Fibroblast of skin of right quadriceps (primary cell): Measurements from ENCODE around the gene NRP1.
A peak's percentile ranks its signal among the peaks of the same experiment; 100 is the strongest.

ENCODE experiments used
- DNase-seq: peaks from one replicate; pipeline ENCODE4 v3.0.0-alpha.2; 2013

NRP1 gene

DNA sequence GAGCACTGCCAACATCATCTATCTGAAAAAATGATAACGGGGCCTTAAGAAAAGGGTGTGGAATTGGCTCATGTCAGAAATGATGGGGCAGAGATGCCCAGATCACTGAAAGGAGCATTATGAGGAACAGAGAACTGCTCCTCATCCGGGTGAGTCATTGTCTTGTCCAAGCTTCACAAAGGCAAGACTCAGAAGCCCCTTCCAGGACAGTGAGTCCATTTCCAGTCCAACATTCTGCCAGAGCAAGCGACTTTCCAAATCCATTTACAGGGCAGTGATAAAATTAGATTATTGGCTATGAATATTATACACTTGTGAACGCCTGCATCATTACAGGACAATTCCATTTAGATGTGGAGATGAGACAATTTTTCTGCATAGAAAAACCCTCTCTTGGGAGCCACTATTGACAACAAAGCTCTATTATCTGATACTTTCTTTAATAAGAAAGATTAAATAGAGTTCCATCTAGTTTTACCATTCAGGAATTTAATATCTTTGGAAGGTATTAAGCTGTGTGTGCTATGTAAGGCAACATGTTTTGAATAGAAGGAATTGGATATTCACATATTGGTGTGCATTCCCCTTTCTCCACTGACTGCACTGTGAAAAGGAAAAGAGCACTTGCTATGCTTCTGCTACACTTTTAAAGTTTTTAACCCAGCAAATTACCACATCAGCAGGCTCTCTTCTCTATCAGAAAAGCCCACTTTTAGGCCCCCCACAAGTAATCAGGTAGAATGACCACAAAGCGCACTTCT is 159.6 kb downstream of the NRP1 start:
- no peak for DNase-seq

- no peak for DNase-seq
Observed at GRCh38 chr10:33165911-33166310, 168.6 kb downstream of the NRP1 start.

DNA sequence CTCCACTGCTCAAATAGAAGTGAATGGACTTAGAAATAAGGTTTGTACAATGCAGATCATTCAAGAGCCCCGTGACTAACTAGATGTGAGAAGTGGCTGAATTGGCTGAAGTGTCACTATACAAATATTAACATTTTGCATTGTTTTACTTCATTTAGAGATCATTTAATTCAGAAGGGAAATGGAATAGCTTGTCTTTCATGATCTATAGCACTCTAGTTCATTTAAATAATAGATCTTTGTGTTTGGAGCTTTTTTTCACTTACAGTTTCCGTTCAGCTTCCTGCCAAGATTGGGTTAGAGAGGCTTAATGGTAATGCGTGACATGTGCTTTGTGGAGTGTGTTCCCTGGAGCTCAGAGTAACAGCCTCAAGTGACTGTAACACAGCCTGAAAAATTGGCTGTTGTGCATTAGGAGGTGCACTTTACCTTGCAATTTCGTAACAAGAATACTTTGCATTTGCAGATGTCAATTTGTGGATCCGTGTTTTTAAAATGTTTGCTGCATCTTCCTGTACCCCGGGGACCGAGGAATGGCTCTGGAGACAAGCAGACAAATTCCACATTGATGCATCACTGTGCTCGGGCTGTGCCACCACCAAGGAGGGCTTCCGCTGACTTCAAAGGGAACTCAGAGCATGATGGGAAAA is 170.3 kb downstream of the NRP1 start:
- DNase-seq = peak; percentile 64

DNA sequence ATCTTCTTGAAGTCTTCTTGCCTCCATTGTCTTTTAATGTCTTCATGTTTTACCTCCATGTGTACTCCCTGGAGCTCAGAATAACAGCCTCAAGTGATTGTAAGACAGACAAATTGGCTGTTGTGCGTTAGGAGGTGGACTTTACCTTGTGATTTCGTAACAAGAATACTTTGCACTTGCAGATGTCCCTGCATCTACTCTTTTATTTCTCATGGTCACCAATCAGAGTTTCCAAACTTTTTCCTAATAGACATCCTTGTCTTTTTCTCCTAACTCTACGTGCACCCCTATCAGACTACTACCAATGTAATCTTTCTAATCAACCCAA is 172.3 kb downstream of the NRP1 start:
- DNase-seq = no peak

DNA sequence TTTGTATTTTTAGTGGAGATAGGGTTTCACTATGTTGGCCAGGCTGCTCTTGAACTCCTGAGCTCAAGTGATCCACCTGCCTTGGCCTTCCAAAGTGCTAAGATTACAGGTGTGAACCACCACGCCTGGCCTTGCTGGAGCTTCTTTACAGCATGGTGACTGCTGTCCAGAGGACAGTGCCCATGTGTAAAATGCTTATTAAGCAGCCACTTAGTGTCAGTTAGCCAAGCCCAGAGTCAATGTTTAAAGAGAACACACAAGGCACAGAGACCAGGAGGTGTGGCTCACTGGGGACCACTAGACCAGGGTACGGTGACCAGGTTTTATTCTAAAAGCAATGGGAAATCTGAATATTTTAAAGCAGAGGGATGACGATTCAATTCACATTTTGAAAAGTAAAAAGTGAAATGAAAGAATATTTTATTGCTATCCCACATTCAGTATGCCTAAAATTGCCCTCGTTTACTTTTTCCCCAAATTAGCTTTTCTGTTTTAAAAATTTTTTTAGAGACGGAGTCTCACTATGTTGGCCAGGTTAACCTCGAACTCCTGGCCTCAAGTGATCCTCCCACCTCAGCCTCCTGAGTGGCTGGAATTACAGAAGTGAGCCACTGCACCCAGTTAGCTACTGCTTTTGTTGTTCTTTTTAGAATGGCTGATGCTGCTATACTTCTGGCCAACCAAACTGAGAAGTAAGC is 172.8 kb downstream of the NRP1 start:
- no peak for DNase-seq

DNA sequence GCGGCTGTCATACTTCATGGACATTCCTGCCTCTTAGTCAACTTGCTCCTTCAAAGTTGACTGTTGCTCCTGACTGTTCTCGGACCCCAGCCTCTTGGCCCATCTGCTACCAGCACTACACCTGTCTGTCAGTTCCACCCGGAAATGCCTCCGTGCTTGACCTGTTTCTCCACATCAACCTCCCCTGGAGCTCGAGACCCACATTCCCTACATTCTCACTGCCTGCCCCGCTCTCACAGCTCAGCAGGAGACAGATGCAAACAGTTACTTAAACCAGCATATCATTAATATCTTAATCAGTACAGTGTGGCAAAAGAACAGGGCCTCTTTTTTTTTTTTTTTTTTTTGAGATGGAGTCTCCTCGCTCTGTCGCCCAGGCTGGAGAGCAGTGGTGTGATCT is 174.3 kb downstream of the NRP1 start:
- DNase-seq = peak; percentile 49

- DNase-seq = peak; percentile 84
Observed at GRCh38 chr10:33157103-33157502, 177.4 kb downstream of the NRP1 start.

GRCh38 chr10:33155720-33156638 is 178.5 kb downstream of the NRP1 start:
- peak; percentile 80 for DNase-seq

DNA sequence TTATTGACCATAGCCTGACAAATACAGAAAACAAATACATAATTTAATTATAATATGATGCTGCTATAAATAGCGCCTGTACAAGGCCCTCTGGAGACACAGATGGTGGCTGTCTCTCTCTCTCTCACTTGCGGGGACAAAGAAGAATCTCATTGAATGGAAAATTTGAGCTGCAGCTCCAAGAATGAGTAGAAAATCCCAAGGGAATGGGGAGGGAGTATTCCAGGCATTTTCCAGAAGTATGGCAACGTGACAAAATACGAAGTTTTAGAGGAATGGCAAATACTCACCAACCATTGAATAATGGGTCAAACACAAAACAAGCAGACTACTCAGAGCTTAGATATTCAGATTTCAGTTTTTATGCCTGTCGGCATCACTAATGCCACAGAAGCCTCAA is 179.9 kb downstream of the NRP1 start:
- DNase-seq = peak; percentile 94

GRCh38 chr10:33153968-33154327 is 180.5 kb downstream of the NRP1 start:
- no peak for DNase-seq

- DNase-seq = no peak
Observed at GRCh38 chr10:33153251-33153967, 181.1 kb downstream of the NRP1 start.

DNA sequence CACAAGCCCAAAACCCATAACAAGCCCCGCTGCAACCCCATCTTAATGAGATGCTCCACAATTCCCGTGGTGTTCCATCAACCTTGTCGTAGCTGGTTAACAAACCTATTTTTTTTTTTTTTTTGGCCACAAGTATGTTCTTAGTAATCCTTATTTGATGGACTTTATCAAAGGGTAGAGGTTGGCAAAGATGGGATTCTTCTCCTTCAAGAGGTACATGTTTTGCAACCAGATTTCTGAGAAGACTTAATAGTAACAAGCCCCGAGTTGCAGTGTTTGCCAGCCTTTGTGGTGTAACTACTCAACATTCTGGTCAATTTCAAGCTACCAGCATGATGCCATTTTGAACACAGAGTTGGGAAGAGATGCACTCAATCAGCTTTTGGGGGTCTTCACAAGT is 181.7 kb downstream of the NRP1 start:
- DNase-seq = no peak

DNA sequence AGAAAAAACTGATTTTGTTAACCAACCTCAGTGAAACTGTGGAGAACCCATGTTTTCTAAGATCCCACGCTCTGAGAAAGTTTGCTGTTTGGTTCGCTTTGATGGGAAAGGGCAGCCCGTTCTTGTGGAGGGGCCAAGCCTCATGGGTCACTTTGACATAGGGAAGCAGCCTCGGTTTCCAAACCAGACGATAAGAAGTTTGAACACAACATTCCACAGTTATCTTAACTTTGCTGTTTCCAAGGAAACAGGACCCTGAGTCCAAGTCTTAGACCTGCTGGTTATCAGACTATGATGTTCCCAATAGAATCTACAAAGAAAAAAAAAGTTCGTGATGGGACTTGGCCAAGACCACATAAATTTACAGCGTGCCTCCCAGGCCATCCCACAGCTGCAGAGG is 182.3 kb downstream of the NRP1 start:
- no peak for DNase-seq

- DNase-seq = no peak
Observed at GRCh38 chr10:33151344-33151864, 183.1 kb downstream of the NRP1 start.

DNA sequence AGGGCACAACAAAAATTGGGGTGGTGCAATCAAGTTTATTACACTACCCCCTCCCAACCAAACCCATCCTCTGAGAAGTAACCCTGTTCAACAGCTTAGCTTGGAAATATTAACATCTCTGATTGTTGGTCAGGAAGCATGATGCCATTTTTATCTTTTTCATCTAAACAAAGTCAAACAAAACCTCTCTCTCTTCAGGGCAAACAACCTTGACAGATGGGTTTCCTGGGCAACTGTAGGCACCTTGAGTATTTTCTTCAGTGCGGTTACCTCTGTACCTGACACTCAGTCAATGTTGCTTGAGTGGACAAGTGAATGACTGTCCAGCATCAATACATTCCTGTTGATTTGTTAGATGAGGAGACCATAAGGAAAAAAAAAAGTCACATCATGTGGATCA is 183.6 kb downstream of the NRP1 start:
- no peak for DNase-seq

DNA sequence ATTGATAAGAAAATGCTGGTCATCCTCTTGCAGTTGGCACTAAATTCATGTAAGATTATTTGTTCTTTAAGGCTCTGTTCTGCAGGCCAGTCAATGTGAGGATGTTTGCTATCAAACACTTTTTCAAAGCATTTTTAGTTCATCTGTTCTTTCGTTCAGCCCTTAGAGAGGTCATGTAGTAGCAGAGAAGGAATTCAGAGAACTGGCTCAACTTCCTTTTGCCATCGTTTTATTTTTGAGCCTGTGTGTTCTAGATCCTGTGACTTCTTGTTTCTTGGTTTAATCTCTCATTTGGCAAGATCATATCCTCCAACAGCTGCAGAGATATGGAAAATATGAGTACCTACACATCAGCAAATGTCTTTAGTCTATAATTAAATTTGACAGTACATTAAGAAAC is 184.3 kb downstream of the NRP1 start:
- no peak for DNase-seq

- DNase-seq = no peak
Observed at GRCh38 chr10:33147013-33147310, 187.5 kb downstream of the NRP1 start.

- no peak for DNase-seq
Observed at GRCh38 chr10:33146189-33147012, 188.1 kb downstream of the NRP1 start.

- no peak for DNase-seq
Observed at GRCh38 chr10:33145451-33146188, 188.8 kb downstream of the NRP1 start.

- DNase-seq = peak; percentile 91
Observed at GRCh38 chr10:33143160-33143728, 191.2 kb downstream of the NRP1 start.
